ENCODE measurements around the gene E4F1. TPM values are rescaled to one million over a fixed set of nuclear protein-coding genes. Genes with fewer than 3 reads are reported as not detected.

Gene E4F1
- total RNA-seq, 1 experiment from 2014 or later, result 34.4 TPM

GRCh38 chr16:2178321-2179106 is 44.9 kb upstream of the E4F1 start (continued):
- TF ChIP-seq AR (CRISPR knock-in tag; IDR thresholded peaks at IDR 0.05), result no peak
- TF ChIP-seq CREB1 (CRISPR knock-in tag; IDR thresholded peaks at IDR 0.05), result no peak
- TF ChIP-seq ZBTB43 (CRISPR knock-in tag; IDR thresholded peaks at IDR 0.05), result peak; percentile 80; the same call in 1 of the 2 replicates
- no peak for TF ChIP-seq MXD4 (CRISPR knock-in tag; IDR thresholded peaks at IDR 0.05; ENCODE audit: borderline replicate concordance)
- TF ChIP-seq ZNF671 (CRISPR knock-in tag; IDR thresholded peaks at IDR 0.05), result no peak
- 0 out of 2 replicates have a peak, but pooled peaks have one; percentile 23 for TF ChIP-seq ARID4B (CRISPR knock-in tag; IDR thresholded peaks at IDR 0.05; ENCODE audit: borderline replicate concordance)
- no peak; the same call in 1 of the 2 replicates for TF ChIP-seq NFYB (CRISPR knock-in tag; conservative IDR thresholded peaks at IDR 0.05; ENCODE audit: low read depth)
- 0 out of 2 replicates have a peak, but pooled peaks have one; percentile 49 for TF ChIP-seq E2F1 (CRISPR knock-in tag; IDR thresholded peaks at IDR 0.05)
- no peak for TF ChIP-seq ZNF263 (CRISPR knock-in tag; IDR thresholded peaks at IDR 0.05; ENCODE audit: low read depth)
- peak; percentile 62; the same call in 1 of the 2 replicates for TF ChIP-seq NFE2L1 (CRISPR knock-in tag; IDR thresholded peaks at IDR 0.05)
- no peak for TF ChIP-seq ATF2 (CRISPR knock-in tag; IDR thresholded peaks at IDR 0.05; ENCODE audit: borderline replicate concordance, low read depth)
- no peak; the same call in 1 of the 2 replicates for TF ChIP-seq SMAD3 (CRISPR knock-in tag; IDR thresholded peaks at IDR 0.05; ENCODE audit: borderline replicate concordance)
- TF ChIP-seq ATF6 (CRISPR knock-in tag; IDR thresholded peaks at IDR 0.05), result no peak
- no peak for TF ChIP-seq ZNF423 (CRISPR knock-in tag; IDR thresholded peaks at IDR 0.05)
- no peak for TF ChIP-seq ZNF512 (CRISPR knock-in tag; IDR thresholded peaks at IDR 0.05; ENCODE audit: borderline replicate concordance)
- peak; percentile 77; the same call in 1 of the 2 replicates for TF ChIP-seq MYBL2 (CRISPR knock-in tag; IDR thresholded peaks at IDR 0.05)
- TF ChIP-seq NFATC4 (CRISPR knock-in tag; IDR thresholded peaks at IDR 0.05), result no peak
- TF ChIP-seq GABPB1 (CRISPR knock-in tag; IDR thresholded peaks at IDR 0.05), result no peak
- TF ChIP-seq JUN (CRISPR knock-in tag; IDR thresholded peaks at IDR 0.05), result no peak
- TF ChIP-seq TCF7 (CRISPR knock-in tag; IDR thresholded peaks at IDR 0.05; ENCODE audit: low read depth), result no peak
- TF ChIP-seq SOX15 (CRISPR knock-in tag; IDR thresholded peaks at IDR 0.05), result no peak
